Stimulated activated CD4-positive, alpha-beta T cell treated with anti-CD3 and anti-CD28 coated beads, Interleukin-12 subunit alpha, Interleukin-12 subunit beta, amount 100 ng/mL, for 48 hours (primary cell): ENCODE results near the gene SYT3.
"Not testable (repeated sequence)": the region's sequence is repeated elsewhere in the genome, so short reads cannot be mapped to it uniquely, and the experiment has no call there.

Experiments
- DNase-seq, 3 donors: peaks; one replicate each; pipeline ENCODE4 v3.0.0-alpha.2; 2020; ENCODE audit warnings: low read depth in 2 of 3, low spot score in 1 of 3

Gene SYT3

GRCh38 chr19:50606059-50606836 is 33.4 kb downstream of the SYT3 start:
- DNase-seq, result not testable (repeated sequence)

- DNase-seq, result peak in 2 of 3 donors; percentile 3 to 14
Measured at GRCh38 chr19:50604264-50605073, 35.2 kb downstream of the SYT3 start.

- no peak for DNase-seq
Measured at GRCh38 chr19:50602935-50603334, 36.7 kb downstream of the SYT3 start.

- DNase-seq, result no peak
Measured at GRCh38 chr19:50602496-50602895, 37.2 kb downstream of the SYT3 start.

- DNase-seq, result no peak
Measured at GRCh38 chr19:50602089-50602422, 37.6 kb downstream of the SYT3 start.

GRCh38 chr19:50601407-50602088 is 38.1 kb downstream of the SYT3 start:
- DNase-seq, result no peak

GRCh38 chr19:50599427-50599826 is 40.3 kb downstream of the SYT3 start:
- DNase-seq, result no peak

- DNase-seq, result no peak
Measured at GRCh38 chr19:50590191-50590590, 49.5 kb downstream of the SYT3 start.

- not testable (repeated sequence) for DNase-seq
Measured at GRCh38 chr19:50581795-50582660, 57.7 kb downstream of the SYT3 start.

GRCh38 chr19:50580970-50581634 is 58.6 kb downstream of the SYT3 start:
- no peak for DNase-seq

GRCh38 chr19:50580240-50580639 is 59.4 kb downstream of the SYT3 start:
- no peak for DNase-seq

- not testable (repeated sequence) for DNase-seq
Measured at GRCh38 chr19:50576769-50577168, 62.9 kb downstream of the SYT3 start.

- DNase-seq, result no peak
Measured at GRCh38 chr19:50573741-50574461, 65.8 kb downstream of the SYT3 start.
